Mesendoderm (in vitro differentiated cells): ENCODE data around the gene ABI3BP.

Source experiments
- DNase-seq: peaks from one replicate; pipeline ENCODE4 v3.0.0; 2013
- H2AK5ac ChIP-seq: 2 replicates; pipeline ENCODE4 v1.6.1; 2013; ENCODE audit warnings: low read length, inconsistent platforms
- H2BK120ac ChIP-seq: 2 replicates; pipeline ENCODE4 v1.6.1; 2013; ENCODE audit warnings: low read depth, mild to moderate bottlenecking, low read length, moderate library complexity, mixed read lengths
- H2BK15ac ChIP-seq: replicated peaks from 2 replicates; pipeline ENCODE4 v1.6.1; 2013; ENCODE audit warnings: low read depth, mild to moderate bottlenecking, moderate library complexity
- H2BK5ac ChIP-seq: 2 replicates; pipeline ENCODE4 v1.6.1; 2013; ENCODE audit warnings: low read length, inconsistent platforms
- H3K18ac ChIP-seq: 2 replicates; pipeline ENCODE4 v1.6.1; 2013; ENCODE audit warnings: mild to moderate bottlenecking, low read length, mixed read lengths
- H3K23ac ChIP-seq: one replicate; pipeline ENCODE4 v1.6.1; 2013; ENCODE audit warnings: low read length
- H3K27ac ChIP-seq: 2 replicates; pipeline ENCODE4 v1.5.1; 2013; ENCODE audit warnings: low read depth, mild to moderate bottlenecking, inconsistent platforms, low read length, moderate library complexity
- H3K27me3 ChIP-seq: 2 replicates; pipeline ENCODE4 v1.6.1; 2013; ENCODE audit warnings: low read length, control low read depth, mild to moderate bottlenecking, inconsistent platforms; ENCODE audit not compliant: insufficient read depth, poor library complexity
- H3K36me3 ChIP-seq: 2 replicates; pipeline ENCODE4 v1.6.1; 2013; ENCODE audit warnings: low read length, inconsistent platforms; ENCODE audit not compliant: control insufficient read depth, insufficient read depth
- H3K4ac ChIP-seq: one replicate; pipeline ENCODE4 v1.6.1; 2013; ENCODE audit warnings: low read depth, mild to moderate bottlenecking, low read length, moderate library complexity
- H3K4me1 ChIP-seq: 2 replicates; pipeline ENCODE4 v1.6.1; 2013; ENCODE audit warnings: low read depth, low read length, inconsistent platforms; ENCODE audit not compliant: control insufficient read depth
- H3K4me2 ChIP-seq: 2 replicates; pipeline ENCODE4 v1.6.1; 2013; ENCODE audit warnings: low read length
- H3K4me3 ChIP-seq: 2 replicates; pipeline ENCODE4 v1.5.1; 2013; ENCODE audit warnings: mild to moderate bottlenecking, low read length
- H3K56ac ChIP-seq: one replicate; pipeline ENCODE4 v1.6.1; 2013; ENCODE audit warnings: low read length
- H3K79me1 ChIP-seq: 2 replicates; pipeline ENCODE4 v1.6.1; 2013; ENCODE audit warnings: low read length, inconsistent platforms
- H3K79me2 ChIP-seq: 2 replicates; pipeline ENCODE4 v1.6.1; 2013; ENCODE audit warnings: mild to moderate bottlenecking, low read length; ENCODE audit not compliant: control insufficient read depth, insufficient read depth
- H3K9ac ChIP-seq: 2 replicates; pipeline ENCODE4 v1.6.1; 2013; ENCODE audit warnings: low read length, inconsistent platforms
- H4K5ac ChIP-seq: one replicate; pipeline ENCODE4 v1.6.1; 2013; ENCODE audit warnings: low read length
- H4K8ac ChIP-seq: one replicate; pipeline ENCODE4 v1.6.1; 2013; ENCODE audit warnings: low read depth, mild to moderate bottlenecking, control low read depth, low read length, moderate library complexity
- WGBS: extraction: QIAGEN DNeasy Blood & Tissue Kit; methylation state at CpG from one replicate; pipeline ENCODE4 v1.1.7; 2013; ENCODE audit warnings: low lambda C conversion rate, missing lambda C conversion rate; ENCODE audit not compliant: insufficient coverage; ENCODE audit errors: extremely low coverage; 5-methylcytosine and 5-hydroxymethylcytosine counted together

Gene ABI3BP

GRCh38 chr3:100726706-100727105, 266.5 kb downstream of the ABI3BP start:
- no peak overlapping the region for H2BK5ac ChIP-seq
- no peak overlapping the region for H2BK120ac ChIP-seq
- no peak overlapping the region for H2BK15ac ChIP-seq
- no peak overlapping the region for H3K9ac ChIP-seq
- peaks cover 5% of the 10 kb centered on the region for H3K4me1 ChIP-seq
- no peak overlapping the region for H3K56ac ChIP-seq
- no peak overlapping the region for H2AK5ac ChIP-seq
- H3K4me3 ChIP-seq, result no peak overlapping the region
- no peak overlapping the region for H3K23ac ChIP-seq
- H3K79me2 ChIP-seq, result peaks cover 2% of the 10 kb centered on the region
- H3K4ac ChIP-seq, result no peak overlapping the region
- no peaks in the 10 kb centered on the region for H3K27me3 ChIP-seq
- peak overlapping the region; percentile 71 for H3K18ac ChIP-seq
- no peak overlapping the region for H3K4me2 ChIP-seq
- H4K5ac ChIP-seq, result no peak overlapping the region
- H4K8ac ChIP-seq, result no peak overlapping the region
- no CpG with 5 or more reads among the region's 1 CpG for WGBS
- no peak overlapping the region for H3K27ac ChIP-seq
- H3K36me3 ChIP-seq, result no peaks in the 10 kb centered on the region
- no peaks in the 10 kb centered on the region for H3K79me1 ChIP-seq
- DNase-seq, result peak; percentile 62

GRCh38 chr3:100725935-100726513, 267.2 kb downstream of the ABI3BP start:
- Histone ChIP-seq H3K4me2 (no peak overlapping the region), H2BK15ac (no peak overlapping the region), H3K4me3 (no peak overlapping the region), H3K23ac (peak overlapping the region; percentile 8), H3K9ac (peak overlapping the region; percentile 10), H3K79me2 (peaks cover 4% of the 10 kb centered on the region), H2BK5ac (no peak overlapping the region), H3K36me3 (no peaks in the 10 kb centered on the region), H3K18ac (peak overlapping the region; percentile 84), H3K4me1 (peaks cover 5% of the 10 kb centered on the region), H2AK5ac (no peak overlapping the region), H4K8ac (no peak overlapping the region), H2BK120ac (no peak overlapping the region), H3K56ac (peak overlapping the region; percentile 73), H3K4ac (peak overlapping the region; percentile 2), H3K27me3 (no peaks in the 10 kb centered on the region), H3K27ac (peak overlapping the region; percentile 60), H4K5ac (no peak overlapping the region), H3K79me1 (peaks cover 4% of the 10 kb centered on the region)
- WGBS, result no CpG with 5 or more reads among the region's 3 CpGs
- DNase-seq, result peak; percentile 32

DNA sequence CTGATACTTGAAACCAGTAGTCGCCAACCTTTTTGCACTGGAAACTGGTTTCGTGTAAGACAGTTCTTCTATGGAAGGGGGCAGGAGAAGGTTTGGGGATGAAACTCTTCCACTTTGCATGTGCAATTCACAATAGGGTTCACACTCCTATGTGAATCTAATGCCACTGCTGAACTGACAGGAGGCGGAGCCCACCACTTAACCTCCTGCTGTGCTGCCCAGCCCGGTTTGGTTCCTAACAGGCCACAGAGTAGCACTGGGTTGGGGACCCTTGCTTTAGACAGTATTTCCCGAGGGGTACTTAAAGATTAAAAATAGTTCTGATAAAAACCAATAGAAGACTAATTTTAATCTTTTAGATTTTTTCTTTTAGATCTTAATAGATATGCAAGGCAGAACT, 272.8 kb downstream of the ABI3BP start:
- H3K79me2 ChIP-seq, result peaks cover 26% of the 10 kb centered on the region
- no peak overlapping the region for H3K18ac ChIP-seq
- WGBS, result no CpG with 5 or more reads among the region's 5 CpGs
- no peak overlapping the region for H3K23ac ChIP-seq
- H3K79me1 ChIP-seq, result peaks cover 5% of the 10 kb centered on the region
- H3K27ac ChIP-seq, result no peak overlapping the region
- H3K56ac ChIP-seq, result no peak overlapping the region
- no peak overlapping the region for H3K4ac ChIP-seq
- H2BK5ac ChIP-seq, result no peak overlapping the region
- H2BK120ac ChIP-seq, result no peak overlapping the region
- no peaks in the 10 kb centered on the region for H3K36me3 ChIP-seq
- no peaks in the 10 kb centered on the region for H3K4me1 ChIP-seq
- H3K9ac ChIP-seq, result no peak overlapping the region
- H4K5ac ChIP-seq, result no peak overlapping the region
- H2BK15ac ChIP-seq, result no peak overlapping the region
- H4K8ac ChIP-seq, result no peak overlapping the region
- H3K27me3 ChIP-seq, result no peaks in the 10 kb centered on the region
- H3K4me2 ChIP-seq, result no peak overlapping the region
- no peak overlapping the region for H2AK5ac ChIP-seq
- H3K4me3 ChIP-seq, result no peak overlapping the region
- peak; percentile 74 for DNase-seq

DNA sequence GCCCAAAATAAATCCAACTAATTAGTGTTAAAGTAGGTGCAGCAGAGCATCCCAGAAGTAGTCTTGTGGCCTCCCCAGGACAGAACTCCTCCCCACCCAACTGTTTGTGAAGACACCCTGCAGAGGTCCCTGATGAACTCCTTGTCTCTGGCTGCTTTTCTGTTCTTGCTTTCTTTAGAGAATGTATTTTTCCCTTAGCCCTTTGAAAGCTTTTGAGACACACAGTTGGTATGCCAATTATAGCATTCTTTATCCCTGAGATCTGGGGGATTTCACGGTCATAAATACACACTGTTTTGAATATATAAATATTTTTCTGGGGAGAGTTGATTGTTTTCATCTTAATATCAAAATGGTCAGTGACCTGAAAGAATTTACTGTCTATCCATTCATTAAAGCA, 274.1 kb downstream of the ABI3BP start:
- Histone ChIP-seq H3K4me3 (no peak overlapping the region), H2AK5ac (no peak overlapping the region), H3K23ac (no peak overlapping the region), H3K27ac (no peak overlapping the region), H3K18ac (no peak overlapping the region), H3K9ac (no peak overlapping the region), H4K8ac (no peak overlapping the region), H2BK15ac (no peak overlapping the region), H3K4me2 (no peak overlapping the region), H2BK5ac (no peak overlapping the region), H3K36me3 (peaks cover 2% of the 10 kb centered on the region), H3K79me2 (peaks cover 33% of the 10 kb centered on the region), H3K4me1 (peaks cover 2% of the 10 kb centered on the region), H3K27me3 (no peaks in the 10 kb centered on the region), H3K56ac (no peak overlapping the region), H4K5ac (no peak overlapping the region), H2BK120ac (no peak overlapping the region), H3K4ac (no peak overlapping the region), H3K79me1 (peaks cover 7% of the 10 kb centered on the region)
- no peak for DNase-seq
- no CpG with 5 or more reads among the region's 1 CpG for WGBS

GRCh38 chr3:100717637-100718487, 275.4 kb downstream of the ABI3BP start:
- no peaks in the 10 kb centered on the region for H3K27me3 ChIP-seq
- no peak overlapping the region for H3K9ac ChIP-seq
- H4K5ac ChIP-seq, result no peak overlapping the region
- H3K36me3 ChIP-seq, result peaks cover 2% of the 10 kb centered on the region
- H3K23ac ChIP-seq, result no peak overlapping the region
- no peak overlapping the region for H2AK5ac ChIP-seq
- no peak for DNase-seq
- no peak overlapping the region for H2BK15ac ChIP-seq
- no peak overlapping the region for H3K56ac ChIP-seq
- WGBS, result no CpG with 5 or more reads among the region's 4 CpGs
- no peak overlapping the region for H4K8ac ChIP-seq
- H3K79me2 ChIP-seq, result peaks cover 42% of the 10 kb centered on the region
- no peak overlapping the region for H3K4ac ChIP-seq
- H3K4me2 ChIP-seq, result no peak overlapping the region
- H2BK5ac ChIP-seq, result no peak overlapping the region
- no peak overlapping the region for H3K27ac ChIP-seq
- peaks cover 4% of the 10 kb centered on the region for H3K4me1 ChIP-seq
- no peak overlapping the region for H3K18ac ChIP-seq
- peaks cover 7% of the 10 kb centered on the region for H3K79me1 ChIP-seq
- no peak overlapping the region for H3K4me3 ChIP-seq
- H2BK120ac ChIP-seq, result no peak overlapping the region
